Right lung (tissue), 5 donors: ENCODE data around the gene RRP12. TPM values are rescaled to one million over a fixed set of nuclear protein-coding genes. Genes with fewer than 3 reads are reported as not detected.
A peak's percentile ranks its signal among the peaks of the same experiment; 100 is the strongest.

Source experiments
- DNase-seq, 2 donors: peaks; one replicate each; pipeline ENCODE4 v3.0.0-alpha.2; 2013
- polyA plus RNA-seq, 5 donors: library from polyadenylated mRNA; unstranded; fragments of 120-200 nt; gene quantifications; one replicate each; pipeline versions ENCODE4 v1.2.1 to v1.2.3, GENCODE V29; 2013; ENCODE audit warnings: inconsistent platforms in 1 of 5, low replicate concordance in 1 of 5; ENCODE audit not compliant: insufficient read length in 5 of 5, insufficient read depth in 1 of 5

Gene RRP12
- polyA plus RNA-seq, 5 donors, result 19.0 to 30.2 (median 23.1) TPM

DNA sequence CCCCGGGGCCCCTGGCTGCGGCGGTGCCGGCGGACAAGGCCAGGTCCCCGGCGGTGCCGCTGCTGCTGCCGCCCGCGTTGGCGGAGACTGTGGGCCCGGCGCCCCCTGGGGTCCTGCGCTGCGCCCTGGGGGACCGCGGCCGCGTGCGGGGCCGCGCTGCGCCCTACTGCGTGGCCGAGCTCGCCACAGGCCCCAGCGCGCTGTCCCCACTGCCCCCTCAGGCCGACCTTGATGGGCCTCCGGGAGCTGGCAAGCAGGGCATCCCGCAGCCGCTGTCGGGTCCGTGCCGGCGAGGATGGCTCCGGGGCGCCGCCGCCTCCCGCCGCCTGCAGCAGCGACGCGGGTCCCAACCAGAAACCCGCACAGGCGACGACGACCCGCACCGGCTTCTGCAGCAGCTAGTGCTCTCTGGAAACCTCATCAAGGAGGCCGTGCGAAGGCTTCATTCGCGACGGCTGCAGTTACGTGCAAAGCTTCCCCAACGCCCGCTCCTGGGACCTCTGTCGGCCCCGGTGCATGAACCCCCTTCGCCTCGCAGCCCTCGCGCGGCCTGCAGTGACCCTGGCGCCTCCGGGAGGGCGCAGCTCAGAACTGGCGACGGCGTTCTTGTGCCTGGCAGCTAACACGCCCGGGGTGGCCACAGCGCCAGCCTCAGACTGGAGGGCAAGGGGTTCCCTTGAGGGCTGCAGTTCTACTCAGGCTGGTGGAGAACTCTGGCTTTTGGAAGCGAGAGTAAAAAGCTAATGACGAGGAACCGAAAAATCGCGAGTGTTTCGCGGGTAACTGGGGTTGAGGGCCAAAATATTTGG lies 81.3 kb downstream of the RRP12 start:
- peak in 1 of 2 donors; percentile 34 for DNase-seq

DNA sequence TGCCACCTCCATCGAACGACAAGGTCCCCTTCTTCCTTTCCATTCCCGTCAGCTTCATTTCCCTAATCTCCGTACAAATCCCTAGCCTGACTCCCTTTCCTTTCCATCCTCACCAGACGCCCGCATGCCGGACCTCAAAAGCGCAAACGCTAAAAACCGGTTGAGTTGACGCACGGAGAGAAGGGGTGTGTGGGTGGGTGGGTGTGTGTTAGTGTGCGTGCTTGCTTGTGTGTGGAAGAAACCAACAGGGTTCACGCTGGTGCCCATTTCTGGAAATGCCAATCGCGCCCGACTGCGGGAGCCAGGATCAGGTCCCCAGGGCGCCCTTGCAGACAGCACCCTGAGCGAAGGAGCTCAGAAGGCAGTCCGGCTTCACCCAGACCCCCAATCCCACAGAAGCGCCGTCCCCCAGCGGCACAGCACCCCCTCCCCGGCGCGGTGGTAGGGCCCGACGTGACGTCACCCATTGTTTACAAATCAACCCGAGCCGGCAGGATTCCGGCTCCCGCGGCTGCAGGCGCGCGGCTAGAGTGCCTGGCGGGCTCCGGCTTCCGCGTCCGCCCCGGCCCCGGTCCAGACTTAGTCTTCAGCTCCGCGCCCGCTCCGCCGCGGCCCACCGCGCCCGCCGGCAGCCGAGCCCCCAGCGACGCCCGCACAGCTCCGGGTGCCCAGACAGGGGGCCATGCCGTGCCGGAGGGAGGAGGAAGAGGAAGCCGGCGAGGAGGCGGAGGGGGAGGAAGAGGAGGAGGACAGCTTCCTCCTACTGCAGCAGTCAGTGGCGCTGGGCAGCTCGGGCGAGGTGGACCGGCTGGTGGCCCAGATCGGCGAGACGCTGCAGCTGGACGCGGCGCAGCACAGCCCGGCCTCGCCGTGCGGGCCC lies 82.1 kb downstream of the RRP12 start, which contains the start of gene FRAT1:
Gene FRAT1, plus strand, starts transcription at position 500 of the 880 bp plus-strand sequence. Its CDS starts 183 bp downstream, at position 683.
- peak; percentile 91 to 92 for DNase-seq

DNA sequence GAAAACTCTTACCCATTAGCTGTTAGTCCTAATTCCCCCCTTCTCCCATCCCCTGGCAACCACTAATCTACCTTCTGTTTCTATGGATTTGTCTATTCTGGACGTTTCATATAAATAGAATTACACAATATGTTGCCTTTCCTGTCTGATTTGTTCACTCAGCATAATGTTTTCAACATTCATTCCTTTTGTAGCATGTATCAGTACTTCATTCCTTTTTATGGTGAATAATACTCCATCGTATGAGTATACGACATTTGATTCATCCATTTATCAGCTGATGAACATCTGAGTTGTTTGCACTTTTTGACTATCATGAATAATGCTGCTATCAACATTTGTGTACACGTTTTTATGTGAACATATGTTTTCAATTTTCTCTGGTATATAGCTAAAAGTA lies 86.5 kb downstream of the RRP12 start:
- no peak for DNase-seq

DNA sequence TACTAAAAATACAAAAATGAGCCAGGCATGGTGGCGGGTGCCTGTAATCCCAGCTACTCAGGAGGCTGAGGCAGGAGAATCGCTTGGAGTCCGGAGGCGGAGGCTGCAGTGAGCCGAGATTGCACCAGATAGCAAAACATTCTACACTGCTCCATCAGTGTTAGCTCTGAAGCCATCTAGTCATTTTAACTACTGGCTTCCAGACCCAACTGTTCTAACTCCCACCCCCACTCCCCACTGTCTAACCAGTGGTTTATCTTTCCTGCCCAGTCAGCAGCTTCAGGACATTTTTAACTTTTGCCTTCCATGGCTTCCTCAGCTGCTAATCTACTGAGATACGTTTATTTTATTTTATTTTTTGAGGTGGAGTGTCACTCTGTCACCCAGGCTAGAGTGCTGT lies 88.2 kb downstream of the RRP12 start:
- DNase-seq, result no peak

DNA sequence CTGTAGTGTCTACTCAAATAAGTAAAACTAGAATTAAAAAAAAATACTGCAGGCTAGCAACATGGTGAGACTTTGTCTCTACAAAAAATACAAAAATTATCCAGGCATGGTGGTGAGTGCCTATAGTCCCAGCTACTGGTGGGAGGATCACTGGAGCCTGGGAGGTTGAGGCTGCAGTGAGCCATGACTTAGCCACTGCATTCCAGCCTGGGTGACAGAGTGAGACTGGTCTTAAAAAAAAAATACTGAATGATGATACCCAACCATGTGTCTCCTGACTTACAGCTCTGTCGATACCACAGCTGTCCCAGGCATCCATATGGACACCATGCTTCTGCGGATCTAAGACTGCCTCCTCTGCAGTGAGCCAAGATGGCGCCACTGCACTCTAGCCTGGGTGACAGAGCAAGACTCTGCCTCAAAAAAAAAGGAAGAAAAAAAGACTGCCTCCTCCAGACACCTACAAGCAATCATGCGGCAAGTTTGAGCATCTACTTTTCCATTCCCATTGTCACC lies 90.0 kb downstream of the RRP12 start:
- no peak for DNase-seq

DNA sequence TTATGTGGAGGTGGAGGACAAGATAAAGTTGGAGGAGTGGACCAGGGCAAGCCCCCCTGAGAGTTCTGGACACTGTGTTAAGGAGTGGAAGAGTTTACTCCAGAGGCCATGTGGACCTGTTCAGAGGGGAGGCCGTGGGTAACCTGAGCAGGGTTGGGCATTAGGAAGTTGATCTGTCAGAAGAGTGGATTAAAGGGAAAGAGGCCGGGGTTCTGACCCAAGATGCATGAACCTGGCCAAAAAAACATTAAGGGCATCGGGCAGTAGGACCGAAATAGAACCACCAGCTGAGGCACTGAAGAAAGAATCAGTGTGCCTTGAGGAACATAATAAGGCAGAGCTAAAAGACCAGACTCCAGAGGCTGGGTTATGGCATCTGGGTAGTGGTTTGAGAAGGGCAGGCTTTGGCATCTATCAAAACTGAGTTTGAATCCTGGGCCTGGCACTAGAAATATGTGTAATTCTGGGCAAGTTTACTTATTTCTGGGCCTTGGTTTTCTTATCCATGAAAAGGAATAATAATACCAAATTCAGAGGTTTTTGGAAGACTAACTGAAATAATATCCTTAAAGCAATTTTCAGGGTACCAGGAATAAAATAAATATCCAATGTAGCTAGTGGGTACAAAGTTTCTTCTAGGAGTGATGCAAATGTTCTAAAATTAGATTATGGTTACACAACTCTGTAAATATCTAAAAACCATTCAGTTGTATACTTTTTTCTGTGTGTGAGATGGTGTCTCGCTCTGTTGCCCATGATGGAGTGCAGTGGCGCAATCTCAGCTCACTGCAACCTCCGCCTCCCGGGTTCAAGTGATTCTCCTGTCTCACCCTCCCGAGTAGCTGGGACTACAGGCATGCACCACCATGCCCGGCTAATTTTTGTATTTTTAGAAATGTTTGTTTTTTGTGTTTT lies 93.0 kb downstream of the RRP12 start:
- no peak for DNase-seq

DNA sequence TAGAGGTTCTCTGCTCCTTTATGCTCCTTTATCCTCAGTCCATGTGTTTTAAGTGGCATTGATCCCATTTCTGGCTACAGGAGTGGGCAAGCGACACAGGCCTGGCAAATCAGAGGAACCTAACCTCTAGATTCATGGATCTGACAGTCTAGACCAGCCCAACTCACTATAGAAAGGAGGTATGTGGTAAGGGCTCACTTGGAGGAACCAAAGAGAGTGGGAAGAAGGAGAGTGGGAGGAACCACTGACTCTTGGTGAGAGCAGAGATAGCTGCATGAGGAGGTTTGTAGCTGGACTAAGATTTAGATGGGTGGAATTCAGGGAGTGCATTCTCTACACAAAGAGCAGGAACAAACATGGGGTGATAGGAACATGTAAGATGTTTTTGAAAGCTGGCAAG lies 93.7 kb downstream of the RRP12 start:
- DNase-seq, result no peak

Other genes with a start within 250 kb of the RRP12 start
- gene SLIT1, start 215.4 kb downstream of the RRP12 start, polyA plus RNA-seq, result 1 to 10 TPM; 3.7 to 8.0 (median 4.4) TPM
- gene ARHGAP19, start 108.7 kb downstream of the RRP12 start, polyA plus RNA-seq, result 10 to 100 TPM; 18.7 to 36.8 (median 30.1) TPM
- 1 to 10 TPM; 2.2 to 2.9 (median 2.6) TPM for gene FRAT1, start 82.1 kb downstream of the RRP12 start, polyA plus RNA-seq
- 1 to 10 TPM; 8.0 to 9.5 (median 8.7) TPM for gene FRAT2, start 66.6 kb downstream of the RRP12 start, polyA plus RNA-seq
- 100 to 1,000 TPM; 148 to 180 (median 158) TPM for gene PGAM1, start 24.9 kb upstream of the RRP12 start, polyA plus RNA-seq
- 10 to 100 TPM; 34.8 to 40.6 (median 39.0) TPM for gene EXOSC1, start 44.7 kb upstream of the RRP12 start, polyA plus RNA-seq
- 10 to 100 TPM; 42.6 to 47.6 (median 47.3) TPM for gene ZDHHC16, start 44.8 kb upstream of the RRP12 start, polyA plus RNA-seq
- gene MMS19, start 97.1 kb upstream of the RRP12 start, polyA plus RNA-seq, result 100 to 1,000 TPM in 1 of 5 donors, 10 to 100 TPM in 4; 89.7 to 100 (median 92.1) TPM
- 10 to 100 TPM; 12.8 to 28.0 (median 18.2) TPM for gene UBTD1, start 97.6 kb upstream of the RRP12 start, polyA plus RNA-seq
- under 1 TPM in 4 of 5 donors, not detected in 1; 0.27 to 0.90 (median 0.30) TPM for gene ANKRD2, start 171.4 kb upstream of the RRP12 start, polyA plus RNA-seq
- 1 to 10 TPM in 1 of 5 donors, under 1 TPM in 4; 0.62 to 1.2 (median 0.86) TPM for gene HOGA1, start 183.0 kb upstream of the RRP12 start, polyA plus RNA-seq
- not detected for gene C10orf62, start 188.4 kb upstream of the RRP12 start, polyA plus RNA-seq
- gene MORN4, start 232.2 kb upstream of the RRP12 start, polyA plus RNA-seq, result 10 to 100 TPM; 14.7 to 19.8 (median 16.2) TPM
- 10 to 100 TPM; 13.1 to 15.9 (median 15.1) TPM for gene PI4K2A, start 239.3 kb upstream of the RRP12 start, polyA plus RNA-seq